HG02884 (cell line): ENCODE measurements around the gene LHX3.

Source experiments
- ATAC-seq: cut with Tn5 transposase; IDR thresholded peaks from one replicate; pipeline ENCODE4 v1.9.1; 2021; ENCODE audit warnings: mild to moderate bottlenecking, moderate library complexity; ENCODE audit not compliant: unreplicated experiment

Gene LHX3

DNA sequence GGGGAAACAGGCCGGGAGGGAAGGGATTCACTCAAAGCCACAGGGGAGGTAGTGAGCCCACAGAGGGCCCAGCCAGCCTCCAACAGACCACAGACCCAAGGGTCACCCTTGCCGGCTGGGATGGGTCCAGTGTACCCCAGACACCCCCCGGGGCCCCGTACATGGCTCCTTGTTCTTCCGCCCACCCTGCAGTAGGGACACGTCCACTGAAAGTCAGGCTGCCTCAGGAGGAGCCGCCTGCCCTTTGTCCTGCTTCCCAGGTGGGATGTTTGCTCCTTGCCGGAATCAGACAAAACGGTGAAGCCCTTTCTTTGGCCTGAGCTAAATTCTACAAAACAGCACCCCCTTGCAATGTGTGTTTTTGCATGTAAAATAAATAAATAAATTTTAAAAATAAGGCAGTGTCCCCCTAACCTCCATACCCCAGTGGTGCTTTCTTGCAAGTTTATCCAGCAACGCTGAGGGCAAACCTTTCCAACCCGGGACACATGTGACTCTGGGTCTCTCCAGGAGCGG lies 25.8 kb downstream of the LHX3 start:
- ATAC-seq: no peak

DNA sequence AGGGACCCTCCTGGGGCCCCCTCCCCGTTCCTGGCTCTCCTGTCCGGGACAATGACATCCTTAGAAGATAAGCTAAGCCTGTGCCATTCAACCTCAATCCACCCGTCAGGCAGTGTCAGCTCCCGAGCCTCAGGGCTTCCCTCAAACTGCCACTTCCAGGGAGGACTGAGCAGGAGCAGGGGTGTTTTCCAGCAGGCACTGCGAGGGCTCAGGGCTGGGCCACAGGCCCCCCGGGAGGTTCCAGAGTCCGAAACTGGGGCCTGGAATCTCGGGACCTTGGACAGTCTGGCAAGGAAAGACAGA lies 26.2 kb downstream of the LHX3 start:
- ATAC-seq: no peak

- ATAC-seq: no peak
Observed at GRCh38 chr9:136178061-136178772, 26.7 kb downstream of the LHX3 start.

GRCh38 chr9:136177224-136177623 lies 27.7 kb downstream of the LHX3 start:
- ATAC-seq: no peak

DNA sequence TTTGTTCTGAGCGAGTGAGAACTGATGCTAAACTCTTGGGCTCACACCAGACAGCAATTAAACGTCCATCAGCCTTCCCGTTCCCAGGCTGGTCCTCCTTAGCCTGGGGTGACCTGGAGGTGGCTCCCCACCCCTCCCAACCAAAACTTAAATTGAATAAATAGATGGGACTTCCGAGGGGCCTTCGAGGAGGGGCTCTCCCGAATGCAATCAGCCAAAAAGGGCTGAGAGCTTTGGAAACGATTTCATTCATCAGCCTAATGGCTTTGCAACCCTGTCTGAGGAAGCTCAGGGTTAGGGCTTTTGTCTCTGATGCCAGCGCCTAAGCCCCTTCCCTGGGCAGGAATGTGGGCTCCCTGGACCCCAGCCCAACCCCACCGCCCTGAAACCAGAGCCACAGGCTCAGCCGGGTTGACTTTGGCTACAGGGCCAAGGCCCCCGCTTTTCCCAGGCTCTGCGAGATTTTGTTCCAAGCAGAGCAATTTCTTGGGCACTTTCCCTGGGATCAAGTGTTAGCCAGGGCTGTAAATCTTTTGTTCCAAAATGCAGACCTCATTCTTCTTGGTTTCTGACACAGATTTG lies 29.2 kb downstream of the LHX3 start:
- no peak for ATAC-seq

- ATAC-seq: no peak
Observed at GRCh38 chr9:136174779-136175615, 29.9 kb downstream of the LHX3 start.

DNA sequence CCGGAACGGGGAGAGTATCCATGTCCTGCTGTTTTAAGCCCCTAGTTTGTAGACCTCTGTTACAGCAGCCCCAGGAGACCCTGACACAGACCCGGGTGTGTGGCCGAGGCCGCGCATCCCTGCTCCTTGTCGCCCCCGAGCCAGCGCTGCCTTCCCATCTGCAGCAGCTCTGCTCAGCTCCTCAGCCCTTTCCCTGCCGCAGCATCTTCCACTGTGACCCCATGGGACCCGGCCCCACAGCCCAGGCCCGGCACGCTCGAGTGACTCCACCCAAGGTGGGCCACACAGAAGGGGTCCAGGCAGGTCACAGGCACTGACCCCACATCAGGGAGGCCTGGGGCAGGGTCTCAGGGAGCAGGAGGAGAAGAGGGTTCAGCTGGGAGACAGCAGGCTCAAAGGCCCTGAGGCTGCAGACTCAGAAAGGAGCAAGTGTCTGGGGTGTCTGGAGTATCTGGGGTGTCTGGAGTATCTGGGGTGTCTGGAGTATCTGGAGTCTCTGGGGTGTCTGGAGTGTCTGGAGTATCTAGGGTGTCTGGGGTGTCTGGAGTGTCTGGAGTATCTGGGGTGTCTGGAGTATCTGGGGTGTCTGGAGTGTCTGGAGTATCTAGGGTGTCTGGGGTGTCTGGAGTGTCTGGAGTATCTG lies 31.2 kb downstream of the LHX3 start:
- ATAC-seq: no peak

DNA sequence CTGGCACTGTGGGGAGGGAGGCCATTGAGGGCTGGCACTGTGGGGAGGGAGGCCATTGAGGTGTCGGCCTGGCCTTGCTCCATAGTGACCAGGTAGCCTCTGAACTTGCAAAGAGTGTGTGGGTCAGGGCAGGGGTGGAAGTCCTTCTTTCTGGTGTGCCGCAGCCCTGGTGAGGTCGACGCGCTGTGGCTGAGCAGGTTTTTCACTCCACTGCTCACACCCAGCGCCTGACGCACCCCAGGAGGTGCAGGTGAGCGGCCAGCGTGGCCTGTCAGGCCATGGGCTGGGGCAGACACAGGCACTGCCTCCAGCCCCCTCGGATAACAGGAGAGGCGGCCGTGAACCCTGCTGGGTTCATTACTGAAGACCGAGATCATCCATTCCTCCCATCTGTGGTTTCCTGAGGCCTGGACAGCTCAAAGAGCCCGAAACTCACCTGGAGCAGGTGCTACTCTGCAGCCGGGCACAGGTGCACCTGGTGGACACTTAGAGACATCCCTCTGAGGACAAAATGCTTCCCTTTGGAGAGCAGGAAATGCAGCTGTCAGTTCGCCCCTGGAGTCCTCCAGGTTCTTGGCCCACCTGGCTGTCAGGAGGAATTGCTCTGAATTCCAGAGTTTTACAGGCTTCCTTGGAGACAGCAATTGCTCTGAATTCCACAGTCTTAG lies 32.4 kb downstream of the LHX3 start:
- no peak for ATAC-seq

DNA sequence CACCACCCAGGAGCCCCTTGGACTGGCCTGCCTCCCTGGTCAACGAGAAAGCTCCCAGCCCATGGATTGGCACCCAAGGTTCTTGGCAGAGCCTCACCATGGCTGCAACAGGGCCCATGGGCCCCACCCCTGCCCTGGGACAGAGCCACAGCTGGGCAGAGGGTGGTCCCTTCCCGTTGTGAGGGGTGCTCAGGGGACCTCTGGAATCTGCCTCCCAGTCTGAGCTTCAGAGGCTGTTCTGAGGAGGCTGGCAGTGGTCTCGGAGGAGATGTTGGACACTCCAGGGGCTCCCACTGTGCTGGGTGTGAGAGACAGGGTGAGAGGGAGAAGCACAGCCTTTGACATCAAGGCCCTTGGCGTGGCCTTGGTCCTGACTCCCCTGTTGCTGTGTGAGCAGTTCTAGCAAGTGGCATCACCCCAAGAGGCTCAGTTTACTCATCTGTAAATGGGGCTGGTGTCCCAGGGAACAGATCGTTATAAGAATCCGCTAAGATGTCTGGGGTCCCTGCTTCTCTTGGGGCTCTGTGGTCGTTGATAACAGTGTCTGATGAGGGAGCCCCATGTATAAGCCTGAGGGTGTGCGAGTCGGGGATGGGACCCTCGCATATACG lies 33.0 kb downstream of the LHX3 start:
- no peak for ATAC-seq

- ATAC-seq: no peak
Observed at GRCh38 chr9:136171009-136171800, 33.7 kb downstream of the LHX3 start.

GRCh38 chr9:136170006-136170901 lies 34.7 kb downstream of the LHX3 start:
- no peak for ATAC-seq

- ATAC-seq: no peak
Observed at GRCh38 chr9:136169495-136169894, 35.4 kb downstream of the LHX3 start.

- ATAC-seq: no peak
Observed at GRCh38 chr9:136163248-136163850, 41.6 kb downstream of the LHX3 start.

DNA sequence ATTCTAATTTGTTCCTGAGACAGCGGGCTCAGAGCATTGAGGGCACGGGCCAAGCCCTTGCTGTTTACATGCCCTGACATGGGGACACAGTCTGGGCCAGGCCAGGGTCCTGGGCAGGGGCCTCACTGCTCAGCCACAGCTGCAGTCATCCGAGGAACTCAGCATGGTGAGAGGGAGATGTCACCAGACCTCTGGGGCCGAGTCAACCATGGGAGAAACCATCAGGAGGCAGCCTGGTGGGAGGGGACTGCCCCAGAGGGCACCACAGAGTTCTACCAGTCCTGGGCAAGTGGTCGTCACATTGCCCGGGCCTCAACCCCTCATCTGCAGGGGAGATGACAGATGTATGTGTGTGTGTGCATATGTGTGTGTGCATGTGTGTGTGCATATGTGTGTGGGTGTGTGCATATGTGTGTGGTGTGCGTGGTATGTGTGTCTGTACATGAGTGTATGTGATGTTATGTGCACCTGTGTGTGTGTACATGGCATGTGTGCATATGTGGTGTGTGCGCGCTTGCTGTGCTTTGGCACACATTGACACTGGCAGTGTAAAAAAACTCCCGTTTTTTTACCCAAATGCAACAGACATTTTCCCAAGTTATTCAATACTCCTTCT lies 43.8 kb downstream of the LHX3 start:
- no peak for ATAC-seq

DNA sequence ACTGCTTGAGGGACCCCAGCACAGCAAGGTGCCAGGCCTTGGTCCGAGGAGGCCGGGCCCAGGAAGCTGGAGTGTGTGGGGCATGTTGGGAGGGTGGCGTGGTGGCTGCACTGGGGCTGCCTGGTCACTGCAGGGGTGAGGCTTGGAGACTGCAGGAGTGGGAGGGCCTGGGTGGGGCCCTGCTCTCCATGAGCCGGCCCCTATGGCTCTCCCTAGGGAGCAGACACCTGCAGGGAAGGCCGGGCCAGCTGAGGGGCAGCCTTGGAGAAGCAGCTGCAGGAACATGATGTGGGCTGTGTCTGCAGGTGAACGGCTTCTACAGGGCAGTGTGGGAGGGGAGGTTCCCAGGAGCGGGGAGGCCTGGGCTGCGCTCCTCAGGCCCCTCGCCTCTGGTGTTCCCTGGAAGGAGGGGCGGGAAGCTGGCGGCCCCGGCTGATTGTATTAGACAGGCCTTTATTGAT lies 44.5 kb downstream of the LHX3 start:
- no peak for ATAC-seq

DNA sequence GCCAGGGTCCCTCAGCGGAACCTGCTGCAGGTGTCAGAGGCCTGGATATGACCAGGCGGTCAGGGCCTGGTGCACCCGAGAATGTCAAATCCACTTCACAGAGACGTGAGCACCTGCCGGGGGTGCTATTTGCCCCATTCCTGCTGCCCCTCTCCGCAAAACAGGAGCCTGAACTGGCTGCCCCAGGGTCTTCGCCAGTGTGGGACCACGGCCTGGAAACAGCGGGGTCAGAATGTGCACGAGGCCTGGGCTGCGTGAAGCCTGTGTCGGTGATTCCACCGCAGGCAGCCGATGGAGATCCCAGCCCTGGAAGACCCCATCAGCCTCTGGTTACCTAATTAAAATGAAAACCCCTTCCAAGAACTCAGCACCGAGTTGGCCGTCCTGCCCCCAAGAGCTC lies 45.1 kb downstream of the LHX3 start:
- no peak for ATAC-seq

- ATAC-seq: no peak
Observed at GRCh38 chr9:136157477-136158265, 47.3 kb downstream of the LHX3 start.
